WTC11 (cell line): ENCODE results near the gene VCAN. TPM values are rescaled to one million over a fixed set of nuclear protein-coding genes. Genes with fewer than 3 reads are reported as not detected.

Experiments
- ATAC-seq: fragments of 200-7000 bp; cut with Tn5 transposase; 2 replicates; pipeline ENCODE4 v1.10.0; 2021; ENCODE audit warnings: mild to moderate bottlenecking, moderate library complexity
- CTCF ChIA-PET: fragments of 300-600 bp; sonication (Branson Sonifier 250); formaldehyde crosslinking; loops from one replicate; lab custom pipeline; 2021; ENCODE audit warnings: antibody characterized with exemption; lab: Charles Lee
- POLR2A ChIA-PET: fragments of 350-600 bp; sonication (Branson Sonifier 250); formaldehyde crosslinking; loops from one replicate; lab custom pipeline; 2021; ENCODE audit warnings: antibody characterized with exemption; lab: Charles Lee
- DNase-seq: peaks from one replicate; pipeline ENCODE4 v3.0.0; 2021; ENCODE audit warnings: low spot score
- H3K27ac Mint-ChIP-seq: 2 replicates; pipeline ENCODE4 v1.8.0; 2021; ENCODE audit warnings: mixed read lengths
- H3K27me3 Mint-ChIP-seq: 2 replicates; pipeline ENCODE4 v1.8.0; 2021; ENCODE audit warnings: low read depth, mild to moderate bottlenecking, moderate library complexity, mixed read lengths
- H3K36me3 Mint-ChIP-seq: 2 replicates; pipeline ENCODE4 v1.8.0; 2021; ENCODE audit warnings: mixed read lengths
- H3K4me1 Mint-ChIP-seq: 2 replicates; pipeline ENCODE4 v1.8.0; 2022; ENCODE audit warnings: mixed read lengths
- H3K4me3 Mint-ChIP-seq: 2 replicates; pipeline ENCODE4 v1.8.0; 2021; ENCODE audit warnings: mild to moderate bottlenecking, moderate library complexity, mixed read lengths
- H3K9me3 Mint-ChIP-seq: 2 replicates; pipeline ENCODE4 v1.8.0; 2021; ENCODE audit warnings: mixed read lengths
- ESRRA ChIP-seq: sonication (generic); formaldehyde crosslinking; IDR thresholded peaks from 2 replicates; pipeline ENCODE4 v1.8.1; 2022; ENCODE audit warnings: mild to moderate bottlenecking, missing genetic modification reagents, borderline replicate concordance
- IRF2 ChIP-seq: sonication (generic); formaldehyde crosslinking; IDR thresholded peaks from 2 replicates; pipeline ENCODE4 v1.8.0; 2022; ENCODE audit warnings: low read depth, missing genetic modification reagents, borderline replicate concordance
- JAZF1 ChIP-seq: fragments of 250-450 bp; sonication (Bioruptor Pico); IDR thresholded peaks from 2 replicates; pipeline ENCODE4 v1.9.0; 2021; ENCODE audit warnings: moderate library complexity, mild to moderate bottlenecking, inconsistent platforms
- MYBL2 ChIP-seq: sonication (generic); formaldehyde crosslinking; IDR thresholded peaks from 2 replicates; pipeline ENCODE4 v1.8.1; 2023; ENCODE audit warnings: mild to moderate bottlenecking, moderate library complexity, missing genetic modification reagents
- NR2C2 ChIP-seq: sonication (generic); formaldehyde crosslinking; IDR thresholded peaks from 2 replicates; pipeline ENCODE4 v1.8.0; 2022; ENCODE audit warnings: mild to moderate bottlenecking, missing genetic modification reagents
- SOX15 ChIP-seq: fragments of 250-450 bp; sonication (Bioruptor Pico); IDR thresholded peaks from 2 replicates; pipeline ENCODE4 v1.9.0; 2021; ENCODE audit warnings: mild to moderate bottlenecking
- TEAD1 ChIP-seq: sonication (generic); formaldehyde crosslinking; IDR thresholded peaks from 2 replicates; pipeline ENCODE4 v1.8.0; 2022; ENCODE audit warnings: mild to moderate bottlenecking, missing genetic modification reagents
- ZNF138 ChIP-seq: sonication (generic); formaldehyde crosslinking; conservative IDR thresholded peaks from 2 replicates; pipeline ENCODE4 v1.8.1; 2022; ENCODE audit warnings: mild to moderate bottlenecking, moderate library complexity, missing genetic modification reagents
- ZNF219 ChIP-seq: sonication (generic); formaldehyde crosslinking; IDR thresholded peaks from 2 replicates; pipeline ENCODE4 v1.8.0; 2023; ENCODE audit warnings: missing genetic modification reagents, mild to moderate bottlenecking, borderline replicate concordance
- ZNF232 ChIP-seq: sonication (generic); formaldehyde crosslinking; IDR thresholded peaks from 2 replicates; pipeline ENCODE4 v1.8.0; 2022; ENCODE audit warnings: mild to moderate bottlenecking, missing genetic modification reagents
- total RNA-seq: library from RNA; stranded (reverse); gene quantifications from 3 replicates; pipeline ENCODE4 v1.2.3, GENCODE V29; 2021
- TF ChIP-seq, protein P1 (sequence below): sonication (generic); formaldehyde crosslinking; IDR thresholded peaks from 2 replicates; pipeline ENCODE4 v1.8.1; 2022; ENCODE audit warnings: low read depth, missing genetic modification reagents, borderline replicate concordance
- TF ChIP-seq, protein P2 (sequence below): fragments of 250-450 bp; sonication (Bioruptor Pico); IDR thresholded peaks from 2 replicates; pipeline ENCODE4 v1.9.0; 2021; ENCODE audit warnings: mild to moderate bottlenecking
- TF ChIP-seq, protein P3 (sequence below): sonication (generic); formaldehyde crosslinking; conservative IDR thresholded peaks from 2 replicates; pipeline ENCODE4 v1.8.1; 2023; ENCODE audit warnings: mild to moderate bottlenecking, low read depth, missing genetic modification reagents, moderate library complexity
- TF ChIP-seq, protein P4 (sequence below): sonication (generic); formaldehyde crosslinking; IDR thresholded peaks from 2 replicates; pipeline ENCODE4 v1.8.0; 2022; ENCODE audit warnings: mild to moderate bottlenecking, missing genetic modification reagents
- TF ChIP-seq, protein P5 (sequence below): sonication (generic); formaldehyde crosslinking; IDR thresholded peaks from 2 replicates; pipeline ENCODE4 v1.8.1; 2023; ENCODE audit warnings: mild to moderate bottlenecking, moderate library complexity, missing genetic modification reagents
- TF ChIP-seq, protein P6 (sequence below): sonication (generic); formaldehyde crosslinking; IDR thresholded peaks from 2 replicates; pipeline ENCODE4 v1.8.1; 2023; ENCODE audit warnings: mild to moderate bottlenecking, missing genetic modification reagents, moderate library complexity

The VCAN gene
- total RNA-seq, 1 experiment from 2014 or later = 276 TPM

DNA sequence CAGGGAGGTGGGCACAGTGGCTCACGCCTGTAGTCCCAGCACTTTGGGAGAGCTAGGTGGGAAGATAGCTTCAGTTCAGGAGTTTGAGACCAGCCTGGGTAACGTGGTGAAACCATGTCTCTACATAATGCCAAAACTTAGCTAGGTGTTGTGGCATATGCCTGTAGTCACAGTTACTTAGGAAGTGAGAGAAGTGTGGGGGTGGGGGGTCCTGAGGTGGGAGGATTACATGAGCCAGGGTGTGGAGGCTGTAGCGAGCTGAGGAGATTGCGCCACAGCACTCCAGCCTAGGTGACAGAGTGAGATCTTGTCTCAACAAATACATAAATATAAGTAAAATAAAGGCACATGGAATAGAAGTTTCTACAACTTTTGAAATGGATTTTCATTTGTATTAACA, 23.1 kb downstream of the VCAN start:
- H3K9me3 Mint-ChIP-seq = peaks cover 3% of the 10 kb centered on the region; the same call in 1 of the 2 replicates
- H3K4me3 Mint-ChIP-seq = no peak overlapping the region
- DNase-seq = no peak
- CTCF ChIA-PET = no interaction called here
- H3K27me3 Mint-ChIP-seq = no peaks in the 10 kb centered on the region
- TF ChIP-seq SOX15 (CRISPR knock-in tag) (no peak), NR2C2 (no peak), ZNF219 (CRISPR knock-in tag) (no peak), MYBL2 (CRISPR knock-in tag) (no peak), ESRRA (CRISPR knock-in tag) (no peak)
- TF ChIP-seq, protein P1, sequence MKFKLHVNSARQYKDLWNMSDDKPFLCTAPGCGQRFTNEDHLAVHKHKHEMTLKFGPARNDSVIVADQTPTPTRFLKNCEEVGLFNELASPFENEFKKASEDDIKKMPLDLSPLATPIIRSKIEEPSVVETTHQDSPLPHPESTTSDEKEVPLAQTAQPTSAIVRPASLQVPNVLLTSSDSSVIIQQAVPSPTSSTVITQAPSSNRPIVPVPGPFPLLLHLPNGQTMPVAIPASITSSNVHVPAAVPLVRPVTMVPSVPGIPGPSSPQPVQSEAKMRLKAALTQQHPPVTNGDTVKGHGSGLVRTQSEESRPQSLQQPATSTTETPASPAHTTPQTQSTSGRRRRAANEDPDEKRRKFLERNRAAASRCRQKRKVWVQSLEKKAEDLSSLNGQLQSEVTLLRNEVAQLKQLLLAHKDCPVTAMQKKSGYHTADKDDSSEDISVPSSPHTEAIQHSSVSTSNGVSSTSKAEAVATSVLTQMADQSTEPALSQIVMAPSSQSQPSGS = no peak
- TF ChIP-seq, protein P2, sequence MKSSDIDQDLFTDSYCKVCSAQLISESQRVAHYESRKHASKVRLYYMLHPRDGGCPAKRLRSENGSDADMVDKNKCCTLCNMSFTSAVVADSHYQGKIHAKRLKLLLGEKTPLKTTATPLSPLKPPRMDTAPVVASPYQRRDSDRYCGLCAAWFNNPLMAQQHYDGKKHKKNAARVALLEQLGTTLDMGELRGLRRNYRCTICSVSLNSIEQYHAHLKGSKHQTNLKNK (CRISPR knock-in tag) = no peak
- TF ChIP-seq, protein P3, sequence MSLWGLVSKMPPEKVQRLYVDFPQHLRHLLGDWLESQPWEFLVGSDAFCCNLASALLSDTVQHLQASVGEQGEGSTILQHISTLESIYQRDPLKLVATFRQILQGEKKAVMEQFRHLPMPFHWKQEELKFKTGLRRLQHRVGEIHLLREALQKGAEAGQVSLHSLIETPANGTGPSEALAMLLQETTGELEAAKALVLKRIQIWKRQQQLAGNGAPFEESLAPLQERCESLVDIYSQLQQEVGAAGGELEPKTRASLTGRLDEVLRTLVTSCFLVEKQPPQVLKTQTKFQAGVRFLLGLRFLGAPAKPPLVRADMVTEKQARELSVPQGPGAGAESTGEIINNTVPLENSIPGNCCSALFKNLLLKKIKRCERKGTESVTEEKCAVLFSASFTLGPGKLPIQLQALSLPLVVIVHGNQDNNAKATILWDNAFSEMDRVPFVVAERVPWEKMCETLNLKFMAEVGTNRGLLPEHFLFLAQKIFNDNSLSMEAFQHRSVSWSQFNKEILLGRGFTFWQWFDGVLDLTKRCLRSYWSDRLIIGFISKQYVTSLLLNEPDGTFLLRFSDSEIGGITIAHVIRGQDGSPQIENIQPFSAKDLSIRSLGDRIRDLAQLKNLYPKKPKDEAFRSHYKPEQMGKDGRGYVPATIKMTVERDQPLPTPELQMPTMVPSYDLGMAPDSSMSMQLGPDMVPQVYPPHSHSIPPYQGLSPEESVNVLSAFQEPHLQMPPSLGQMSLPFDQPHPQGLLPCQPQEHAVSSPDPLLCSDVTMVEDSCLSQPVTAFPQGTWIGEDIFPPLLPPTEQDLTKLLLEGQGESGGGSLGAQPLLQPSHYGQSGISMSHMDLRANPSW (CRISPR knock-in tag) = no peak
- TF ChIP-seq, protein P4, sequence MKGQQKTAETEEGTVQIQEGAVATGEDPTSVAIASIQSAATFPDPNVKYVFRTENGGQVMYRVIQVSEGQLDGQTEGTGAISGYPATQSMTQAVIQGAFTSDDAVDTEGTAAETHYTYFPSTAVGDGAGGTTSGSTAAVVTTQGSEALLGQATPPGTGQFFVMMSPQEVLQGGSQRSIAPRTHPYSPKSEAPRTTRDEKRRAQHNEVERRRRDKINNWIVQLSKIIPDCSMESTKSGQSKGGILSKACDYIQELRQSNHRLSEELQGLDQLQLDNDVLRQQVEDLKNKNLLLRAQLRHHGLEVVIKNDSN (CRISPR knock-in tag) = no peak
- TF ChIP-seq, protein P5, sequence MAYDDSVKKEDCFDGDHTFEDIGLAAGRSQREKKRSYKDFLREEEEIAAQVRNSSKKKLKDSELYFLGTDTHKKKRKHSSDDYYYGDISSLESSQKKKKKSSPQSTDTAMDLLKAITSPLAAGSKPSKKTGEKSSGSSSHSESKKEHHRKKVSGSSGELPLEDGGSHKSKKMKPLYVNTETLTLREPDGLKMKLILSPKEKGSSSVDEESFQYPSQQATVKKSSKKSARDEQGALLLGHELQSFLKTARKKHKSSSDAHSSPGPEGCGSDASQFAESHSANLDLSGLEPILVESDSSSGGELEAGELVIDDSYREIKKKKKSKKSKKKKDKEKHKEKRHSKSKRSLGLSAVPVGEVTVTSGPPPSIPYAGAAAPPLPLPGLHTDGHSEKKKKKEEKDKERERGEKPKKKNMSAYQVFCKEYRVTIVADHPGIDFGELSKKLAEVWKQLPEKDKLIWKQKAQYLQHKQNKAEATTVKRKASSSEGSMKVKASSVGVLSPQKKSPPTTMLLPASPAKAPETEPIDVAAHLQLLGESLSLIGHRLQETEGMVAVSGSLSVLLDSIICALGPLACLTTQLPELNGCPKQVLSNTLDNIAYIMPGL (CRISPR knock-in tag) = no peak
- TF ChIP-seq, protein P6, sequence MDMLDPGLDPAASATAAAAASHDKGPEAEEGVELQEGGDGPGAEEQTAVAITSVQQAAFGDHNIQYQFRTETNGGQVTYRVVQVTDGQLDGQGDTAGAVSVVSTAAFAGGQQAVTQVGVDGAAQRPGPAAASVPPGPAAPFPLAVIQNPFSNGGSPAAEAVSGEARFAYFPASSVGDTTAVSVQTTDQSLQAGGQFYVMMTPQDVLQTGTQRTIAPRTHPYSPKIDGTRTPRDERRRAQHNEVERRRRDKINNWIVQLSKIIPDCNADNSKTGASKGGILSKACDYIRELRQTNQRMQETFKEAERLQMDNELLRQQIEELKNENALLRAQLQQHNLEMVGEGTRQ (CRISPR knock-in tag) = no peak
- H3K27ac Mint-ChIP-seq = peak overlapping the region; percentile 72
- POLR2A ChIA-PET = no interaction called here
- peak; percentile 58; the same call in 1 of the 2 replicates for ATAC-seq
- peaks cover 52% of the 10 kb centered on the region for H3K4me1 Mint-ChIP-seq
- H3K36me3 Mint-ChIP-seq = peaks cover 73% of the 10 kb centered on the region

DNA sequence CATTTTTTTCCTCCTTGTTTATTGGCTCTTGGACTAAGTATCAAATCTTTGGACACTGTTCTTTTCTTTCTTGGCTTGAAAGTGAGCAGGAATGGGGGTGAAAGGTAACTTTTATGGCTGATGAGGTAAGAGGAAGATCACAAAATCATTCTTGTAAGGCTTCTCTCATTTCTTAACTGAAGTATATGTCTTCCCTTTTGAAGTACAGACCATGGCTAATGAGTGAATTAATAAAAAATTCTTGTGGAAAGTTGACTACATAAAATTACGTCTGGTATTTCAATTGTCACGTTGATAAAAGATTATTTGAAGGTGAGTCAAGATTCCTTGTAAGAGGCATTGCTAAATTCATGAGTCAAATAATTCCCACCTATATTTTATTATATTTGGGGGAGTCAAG, 25.1 kb downstream of the VCAN start:
- no peak for TF ChIP-seq ZNF138 (CRISPR knock-in tag)
- no peak for TF ChIP-seq TEAD1 (CRISPR knock-in tag)
- no peak for TF ChIP-seq JAZF1 (CRISPR knock-in tag)
- TF ChIP-seq, protein P3 (CRISPR knock-in tag) = no peak
- no peak for TF ChIP-seq ZNF232 (CRISPR knock-in tag)
- TF ChIP-seq IRF2 = no peak
- H3K9me3 Mint-ChIP-seq = peaks cover 18% of the 10 kb centered on the region
- no peaks in the 10 kb centered on the region for H3K27me3 Mint-ChIP-seq
- no peak overlapping the region for H3K27ac Mint-ChIP-seq
- ChIA-PET POLR2A (no interaction called here), CTCF (no interaction called here)
- H3K4me3 Mint-ChIP-seq = no peak overlapping the region
- H3K36me3 Mint-ChIP-seq = peaks cover 75% of the 10 kb centered on the region
- H3K4me1 Mint-ChIP-seq = peaks cover 43% of the 10 kb centered on the region
- no peak for DNase-seq
- ATAC-seq = no peak
